NCI-H146 treated with DMSO at 0.1 percent for 48 hours (cell line): ENCODE data around the gene RPS15.

ENCODE experiments used
- DNase-seq: peaks from one replicate; lab custom pipeline; 2025; ENCODE audit not compliant: unreplicated experiment; lab: John Stamatoyannopoulos, UW

The RPS15 gene

DNA sequence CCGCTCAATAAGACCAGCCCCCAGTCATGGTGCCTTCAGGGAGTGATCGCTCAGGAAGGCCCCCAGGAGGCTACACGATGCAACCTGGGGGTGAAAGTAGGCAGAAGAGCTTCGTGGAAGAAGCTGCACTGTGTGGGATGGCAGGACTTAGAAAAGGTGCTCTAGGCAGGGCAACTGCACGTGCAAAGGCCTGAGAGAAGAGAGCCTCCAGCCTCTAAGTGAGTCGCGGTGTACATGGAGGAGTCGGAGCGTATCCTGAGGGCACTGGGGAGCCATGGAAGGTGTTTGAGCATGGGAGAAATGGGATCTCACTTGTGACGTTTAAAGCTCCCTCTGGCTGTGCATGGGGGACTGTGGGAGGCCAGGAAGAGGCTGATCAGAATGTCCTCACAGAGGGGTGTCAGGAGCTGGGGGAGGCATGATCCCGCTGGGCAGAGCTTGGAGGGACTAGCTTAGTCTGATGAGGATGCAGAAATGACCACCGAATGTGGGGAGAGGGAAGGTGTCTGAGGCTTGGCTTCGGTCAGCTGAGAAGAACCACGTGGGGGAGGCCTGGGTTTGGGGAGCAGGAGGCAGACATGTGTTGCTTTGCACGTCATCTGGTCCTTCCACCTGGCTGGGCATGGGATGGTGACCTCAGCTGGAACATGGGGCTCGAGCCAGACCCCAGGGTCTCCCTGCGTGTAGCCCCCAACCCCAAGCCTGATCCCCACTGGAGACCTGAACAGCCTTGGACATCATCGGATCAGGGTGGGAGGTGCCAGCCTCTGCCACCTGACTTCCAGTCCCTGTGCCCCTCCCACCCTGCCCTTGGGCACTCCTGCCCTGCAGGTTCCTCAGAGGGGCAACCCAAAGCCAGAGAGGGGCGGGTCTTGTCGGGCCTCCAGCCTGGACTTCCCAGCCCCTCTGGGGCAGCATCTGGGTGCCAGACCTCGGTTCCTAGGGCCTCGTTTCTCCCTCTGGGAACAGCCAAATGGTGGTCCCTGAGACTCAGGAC, 12.8 kb downstream of the RPS15 start:
- DNase-seq, result no peak

DNA sequence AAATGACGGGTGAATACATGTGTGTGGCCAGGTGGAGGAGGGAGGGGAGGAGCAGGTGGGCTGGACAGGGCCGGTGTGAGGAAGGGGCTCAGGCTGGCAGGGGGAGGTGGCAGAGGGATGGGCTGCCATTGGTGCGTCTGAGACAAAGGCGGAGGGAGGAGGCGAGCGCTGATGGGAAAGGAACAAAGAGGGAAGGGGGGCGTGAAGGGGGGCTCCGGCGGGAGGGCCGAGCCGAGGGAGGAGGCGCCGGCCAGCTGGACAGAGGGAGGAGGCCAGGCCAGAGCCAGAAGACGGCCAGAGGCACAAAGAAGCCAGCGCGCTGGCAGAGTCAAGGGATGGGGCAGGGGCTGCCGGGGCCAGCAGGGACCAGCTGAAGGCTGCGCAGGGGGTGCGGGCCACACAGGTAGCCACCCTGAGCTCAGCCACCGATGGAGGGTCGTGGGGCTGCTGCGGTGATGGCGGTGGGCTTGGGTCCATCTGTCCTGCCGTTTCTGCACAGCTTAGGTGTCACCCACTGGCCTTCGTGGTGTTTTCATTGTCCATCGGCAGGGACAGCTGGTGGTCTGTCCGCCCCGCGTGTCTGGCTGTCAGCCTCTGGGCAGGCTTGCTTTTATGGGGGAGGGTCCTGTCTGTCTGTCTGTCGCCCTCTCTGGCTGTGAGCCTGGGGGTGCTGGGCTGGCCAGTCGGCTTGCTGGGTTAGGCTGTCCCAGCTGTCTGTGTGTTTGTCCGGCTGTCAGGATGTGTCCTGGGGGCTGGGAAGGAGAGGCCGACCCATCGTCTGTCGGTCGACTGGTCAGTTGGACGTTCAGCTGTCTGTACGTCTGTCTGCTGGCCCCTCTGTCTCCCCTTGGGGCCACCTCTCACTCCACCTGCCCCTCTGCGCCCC, 14.0 kb downstream of the RPS15 start:
- no peak for DNase-seq

DNA sequence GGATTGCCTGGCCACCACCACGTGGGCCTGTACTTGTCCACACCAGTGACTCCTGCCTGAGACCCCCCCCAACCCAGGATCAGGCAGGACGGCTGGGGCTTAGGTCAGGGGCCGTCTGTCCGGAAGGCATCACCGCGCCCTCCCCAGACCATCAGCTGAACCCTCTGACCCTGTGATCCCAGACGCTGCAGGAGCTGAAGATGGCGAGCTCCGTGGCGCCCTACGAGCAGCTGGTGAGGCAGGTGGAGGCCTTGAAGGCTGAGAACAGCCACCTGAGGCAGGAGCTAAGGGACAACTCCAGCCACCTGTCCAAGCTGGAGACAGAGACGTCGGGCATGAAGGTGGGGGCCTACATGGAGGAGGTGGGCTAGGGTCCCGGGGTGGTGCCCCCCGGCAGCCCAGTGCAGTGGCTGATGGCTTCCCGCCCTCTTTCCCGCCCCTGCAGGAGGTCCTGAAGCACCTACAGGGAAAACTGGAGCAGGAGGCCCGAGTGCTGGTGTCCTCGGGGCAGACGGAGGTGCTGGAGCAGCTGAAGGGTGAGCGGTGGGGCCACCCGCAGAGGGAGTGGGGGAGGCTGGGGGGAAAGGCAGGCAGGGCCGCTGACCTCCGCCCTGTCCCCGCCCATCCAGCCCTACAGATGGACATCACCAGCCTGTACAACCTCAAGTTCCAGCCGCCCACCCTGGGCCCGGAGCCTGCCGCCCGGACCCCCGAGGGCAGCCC, 14.8 kb downstream of the RPS15 start:
- DNase-seq, result no peak

DNA sequence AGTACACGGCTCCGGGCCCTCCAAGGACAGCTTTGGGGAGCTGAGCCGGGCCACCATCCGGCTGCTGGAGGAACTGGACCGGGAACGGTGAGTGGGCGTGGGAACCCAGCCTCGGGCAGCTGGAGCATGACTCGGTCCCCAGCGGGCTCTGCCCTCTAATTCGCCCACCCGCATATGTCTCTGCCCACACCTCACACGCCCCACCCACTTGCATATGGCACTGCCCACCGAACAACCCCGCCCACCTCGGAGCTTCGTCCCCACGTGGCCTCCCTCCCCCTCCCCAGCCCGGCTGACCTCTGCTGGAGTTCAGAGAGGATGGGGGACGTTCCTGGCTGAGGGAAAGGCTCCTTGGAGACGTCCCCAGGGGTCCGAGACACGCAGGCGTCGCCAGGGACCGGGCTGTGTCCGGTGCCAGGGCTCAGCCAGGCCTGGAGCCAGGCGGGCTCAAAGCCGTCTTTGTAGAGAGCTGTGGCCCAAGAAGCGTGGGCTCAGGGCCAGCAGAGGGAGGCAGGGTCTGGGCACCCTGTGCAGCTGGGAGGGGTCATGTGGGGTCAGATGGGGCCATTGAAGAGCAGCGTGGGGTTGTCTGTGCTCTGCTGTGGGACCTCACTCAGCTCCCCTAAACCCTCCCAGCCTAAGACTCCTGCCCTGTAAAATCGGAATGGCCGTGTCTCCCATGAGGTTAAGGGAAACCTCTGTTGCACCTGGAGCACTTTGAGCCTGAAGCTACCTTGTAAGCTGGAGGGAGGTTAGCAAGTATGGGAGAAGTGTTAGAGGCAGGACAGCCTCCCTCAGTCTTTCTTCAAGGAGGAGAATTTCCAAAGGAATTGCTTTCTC, 15.5 kb downstream of the RPS15 start:
- no peak for DNase-seq

DNA sequence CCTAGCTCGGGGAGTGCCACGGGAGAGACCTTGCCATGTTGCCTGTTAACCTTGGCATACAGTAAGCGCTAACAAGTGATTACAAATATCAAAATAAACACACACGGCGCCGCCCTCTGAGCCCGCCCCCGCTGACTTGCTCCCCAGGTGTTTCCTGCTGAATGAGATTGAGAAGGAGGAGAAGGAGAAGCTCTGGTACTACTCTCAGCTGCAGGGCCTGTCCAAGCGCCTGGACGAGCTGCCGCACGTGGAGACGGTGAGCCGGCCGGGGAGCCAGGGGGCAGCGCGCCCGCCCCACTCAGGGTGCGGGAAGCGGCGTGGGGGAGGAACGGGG, 16.8 kb downstream of the RPS15 start:
- no peak for DNase-seq

DNA sequence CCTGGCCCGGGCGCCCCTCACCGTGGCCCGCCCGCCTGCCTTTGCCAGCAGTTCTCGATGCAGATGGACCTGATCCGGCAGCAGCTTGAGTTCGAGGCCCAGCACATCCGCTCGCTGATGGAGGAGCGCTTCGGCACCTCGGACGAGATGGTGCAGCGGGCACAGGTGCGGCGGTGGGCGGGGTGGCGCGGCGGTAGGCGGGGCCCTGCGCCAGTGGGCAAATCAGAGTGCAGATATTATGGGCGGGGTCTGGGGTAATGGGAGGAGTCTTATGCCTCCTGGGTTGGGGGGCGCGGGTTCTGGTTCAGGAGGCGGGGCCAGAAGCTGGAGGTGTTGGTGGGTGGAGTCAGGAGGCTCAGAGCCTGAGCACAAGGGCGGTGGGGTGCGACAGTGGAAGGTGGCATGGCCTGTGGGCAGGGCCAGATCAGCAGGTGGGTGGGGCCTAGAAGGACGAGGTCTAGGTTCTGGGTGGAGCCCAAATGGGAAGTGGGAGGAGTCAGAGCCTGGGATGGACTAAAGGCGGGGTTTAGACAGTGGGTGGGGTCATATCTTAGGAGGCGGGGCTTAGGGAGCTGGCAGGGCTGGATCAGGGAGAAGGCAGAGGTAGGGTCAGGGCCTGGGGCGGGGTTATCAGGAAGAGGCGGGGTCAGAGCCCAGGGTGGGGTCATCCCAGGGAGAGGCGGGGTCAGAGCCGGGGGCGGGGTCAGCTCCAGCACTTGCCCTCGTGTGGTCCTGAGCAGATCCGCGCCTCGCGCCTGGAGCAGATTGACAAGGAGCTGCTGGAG, 17.3 kb downstream of the RPS15 start:
- DNase-seq, result no peak

DNA sequence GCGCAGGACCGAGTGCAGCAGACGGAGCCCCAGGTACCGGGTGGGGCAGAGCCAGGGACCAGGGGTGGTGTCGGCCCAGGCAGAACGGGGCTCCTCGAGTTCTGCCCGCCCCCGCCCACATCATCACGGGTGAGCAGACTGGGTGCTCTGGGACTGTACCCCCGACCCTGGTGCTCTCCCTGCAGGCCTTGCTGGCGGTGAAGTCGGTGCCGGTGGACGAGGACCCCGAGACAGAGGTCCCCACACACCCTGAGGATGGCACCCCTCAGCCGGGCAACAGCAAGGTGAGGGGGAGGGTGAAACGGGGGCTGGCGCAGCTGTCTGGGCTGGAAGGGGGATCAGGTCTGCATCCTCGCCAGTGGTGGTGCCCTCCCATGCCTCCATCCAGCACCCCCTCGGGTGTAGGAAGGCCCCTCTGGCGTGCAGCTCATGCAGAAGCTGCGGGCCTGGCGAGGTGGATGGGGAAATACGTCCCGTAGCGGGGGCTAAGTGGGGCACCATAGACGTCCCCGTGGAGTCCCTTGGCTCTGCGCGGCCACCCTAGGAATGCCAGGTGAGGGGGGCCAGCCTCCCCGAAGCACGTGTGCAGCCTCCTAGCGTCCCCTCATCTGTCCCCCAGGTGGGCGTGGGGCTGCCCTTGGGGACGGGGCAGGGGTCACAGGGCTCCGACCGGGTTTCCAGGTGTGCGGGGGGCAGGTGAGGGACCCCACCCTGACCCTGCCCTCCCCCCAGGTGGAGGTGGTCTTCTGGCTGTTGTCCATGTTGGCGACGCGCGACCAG, 18.1 kb downstream of the RPS15 start:
- no peak for DNase-seq

DNA sequence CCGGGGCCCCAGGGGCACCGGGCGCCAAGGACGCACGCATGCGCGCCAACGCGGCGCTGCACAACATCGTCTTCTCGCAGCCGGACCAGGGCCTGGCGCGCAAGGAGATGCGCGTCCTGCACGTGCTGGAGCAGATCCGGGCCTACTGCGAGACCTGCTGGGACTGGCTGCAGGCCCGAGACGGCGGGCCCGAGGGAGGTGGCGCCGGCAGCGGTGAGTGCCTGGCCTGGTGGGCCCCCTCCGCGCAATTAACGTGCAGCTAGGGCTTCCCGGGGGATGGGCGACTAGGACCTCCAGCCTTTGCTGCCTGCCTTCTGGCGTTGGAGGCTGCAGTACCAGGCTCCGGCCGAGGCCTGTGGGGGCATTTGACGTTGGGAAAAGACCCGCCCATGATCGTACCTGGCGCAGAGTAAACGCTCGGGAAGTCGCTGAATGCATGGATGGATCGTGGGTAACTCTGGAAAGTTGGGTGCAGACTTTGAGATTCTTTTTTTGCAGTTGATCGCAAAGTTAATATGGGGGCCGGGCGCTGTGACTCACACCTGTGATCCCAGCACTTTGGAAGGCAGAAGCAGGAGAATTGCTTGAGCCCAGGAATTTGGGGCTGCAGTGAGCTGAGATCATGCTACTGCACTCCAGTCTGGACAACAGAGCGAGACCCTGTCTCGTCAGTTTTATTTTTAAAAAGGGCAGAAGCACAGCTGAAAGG, 19.0 kb downstream of the RPS15 start:
- no peak for DNase-seq

DNA sequence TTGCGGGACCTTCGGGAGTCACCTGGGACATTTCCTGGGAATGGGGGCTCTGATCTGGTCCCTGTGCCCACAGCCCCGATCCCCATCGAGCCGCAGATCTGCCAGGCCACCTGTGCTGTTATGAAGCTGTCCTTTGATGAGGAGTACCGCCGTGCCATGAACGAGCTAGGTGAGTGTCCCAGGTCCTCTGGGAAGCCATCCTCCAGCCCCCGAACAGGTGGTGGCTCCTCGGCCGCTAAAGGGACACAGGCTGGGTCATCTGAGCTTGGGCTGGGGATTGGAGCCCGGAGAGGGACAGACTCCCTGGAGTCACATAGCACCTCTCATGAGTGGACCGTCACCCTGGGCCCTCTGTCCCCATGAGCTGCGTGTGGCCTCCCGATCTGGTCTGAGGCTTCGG, 19.7 kb downstream of the RPS15 start:
- no peak for DNase-seq

DNA sequence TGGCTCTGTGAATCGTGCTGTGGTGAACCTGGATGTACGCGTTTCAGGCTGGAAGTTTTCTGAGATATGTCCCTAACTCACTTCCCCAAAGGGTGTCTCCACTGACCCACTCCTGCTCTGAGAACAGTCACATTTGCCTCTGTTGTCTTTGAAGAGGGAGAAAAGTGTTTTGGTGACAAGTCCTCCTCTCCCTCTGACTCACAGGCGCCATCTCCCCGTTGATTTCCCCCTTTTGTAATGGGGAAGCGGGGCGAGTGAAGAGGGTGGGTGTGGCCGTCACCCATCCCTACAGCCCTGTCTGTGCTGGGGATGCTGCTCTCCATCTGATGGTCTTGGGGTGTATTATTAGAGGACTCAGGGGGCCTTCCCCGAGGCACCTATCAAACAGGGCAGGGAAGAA, 21.3 kb downstream of the RPS15 start:
- DNase-seq, result no peak

DNA sequence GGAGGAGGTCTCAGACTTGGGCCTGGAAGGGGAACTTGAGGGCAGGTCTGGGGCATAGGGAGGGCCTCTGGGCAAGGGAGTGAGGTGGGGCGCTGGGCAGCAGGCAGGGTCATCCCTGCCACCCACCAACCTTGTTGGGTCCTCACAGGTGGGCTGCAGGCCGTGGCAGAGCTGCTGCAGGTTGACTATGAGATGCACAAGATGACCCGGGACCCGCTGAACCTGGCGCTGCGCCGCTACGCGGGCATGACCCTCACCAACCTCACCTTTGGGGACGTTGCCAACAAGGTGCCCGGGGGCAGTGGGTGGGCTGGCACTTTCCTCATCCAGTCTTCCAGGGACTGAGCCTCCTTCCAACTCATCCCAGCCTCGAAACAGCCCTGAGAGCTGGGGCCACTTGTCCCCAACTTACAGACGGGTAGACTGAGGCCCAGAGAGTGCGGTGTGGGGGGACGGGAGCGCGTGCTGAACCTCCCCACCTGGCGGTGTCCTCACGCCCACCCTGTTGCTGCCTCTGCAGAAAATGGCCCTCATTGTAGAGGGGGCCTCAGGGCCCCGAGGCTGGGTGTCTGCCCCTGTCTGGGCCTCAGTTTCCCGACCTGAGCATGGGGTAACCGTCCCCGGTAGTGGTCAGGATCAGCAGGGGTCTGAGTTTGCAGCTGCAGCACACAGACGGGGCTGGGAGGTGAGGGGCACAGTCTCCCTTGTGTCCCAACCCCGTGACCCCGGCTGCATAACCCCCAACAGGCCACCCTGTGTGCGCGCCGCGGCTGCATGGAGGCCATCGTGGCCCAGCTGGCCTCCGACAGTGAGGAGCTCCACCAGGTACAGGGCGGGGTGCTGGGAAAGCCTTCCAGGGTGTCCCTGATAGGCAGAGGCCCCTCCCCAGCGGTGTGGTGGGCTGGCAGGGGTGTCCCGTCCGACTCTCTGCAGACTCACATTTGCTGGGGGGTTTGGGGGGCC, 22.1 kb downstream of the RPS15 start:
- DNase-seq, result no peak

DNA sequence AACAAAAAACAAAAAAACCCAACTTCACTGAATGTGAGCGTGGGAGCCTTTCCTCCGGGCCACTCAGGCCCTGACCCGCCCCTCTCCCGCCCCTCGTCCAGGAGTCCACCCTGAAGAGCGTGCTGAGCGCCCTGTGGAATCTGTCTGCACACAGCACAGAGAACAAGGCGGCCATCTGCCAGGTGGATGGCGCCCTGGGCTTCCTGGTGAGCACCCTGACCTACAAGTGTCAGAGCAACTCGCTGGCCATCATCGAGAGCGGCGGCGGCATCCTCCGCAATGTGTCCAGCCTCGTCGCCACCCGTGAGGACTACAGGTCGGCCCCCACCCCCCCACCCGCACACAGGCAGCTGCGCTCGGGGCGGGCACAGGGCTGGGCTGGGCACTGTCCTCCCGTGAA, 23.7 kb downstream of the RPS15 start:
- DNase-seq, result no peak

DNA sequence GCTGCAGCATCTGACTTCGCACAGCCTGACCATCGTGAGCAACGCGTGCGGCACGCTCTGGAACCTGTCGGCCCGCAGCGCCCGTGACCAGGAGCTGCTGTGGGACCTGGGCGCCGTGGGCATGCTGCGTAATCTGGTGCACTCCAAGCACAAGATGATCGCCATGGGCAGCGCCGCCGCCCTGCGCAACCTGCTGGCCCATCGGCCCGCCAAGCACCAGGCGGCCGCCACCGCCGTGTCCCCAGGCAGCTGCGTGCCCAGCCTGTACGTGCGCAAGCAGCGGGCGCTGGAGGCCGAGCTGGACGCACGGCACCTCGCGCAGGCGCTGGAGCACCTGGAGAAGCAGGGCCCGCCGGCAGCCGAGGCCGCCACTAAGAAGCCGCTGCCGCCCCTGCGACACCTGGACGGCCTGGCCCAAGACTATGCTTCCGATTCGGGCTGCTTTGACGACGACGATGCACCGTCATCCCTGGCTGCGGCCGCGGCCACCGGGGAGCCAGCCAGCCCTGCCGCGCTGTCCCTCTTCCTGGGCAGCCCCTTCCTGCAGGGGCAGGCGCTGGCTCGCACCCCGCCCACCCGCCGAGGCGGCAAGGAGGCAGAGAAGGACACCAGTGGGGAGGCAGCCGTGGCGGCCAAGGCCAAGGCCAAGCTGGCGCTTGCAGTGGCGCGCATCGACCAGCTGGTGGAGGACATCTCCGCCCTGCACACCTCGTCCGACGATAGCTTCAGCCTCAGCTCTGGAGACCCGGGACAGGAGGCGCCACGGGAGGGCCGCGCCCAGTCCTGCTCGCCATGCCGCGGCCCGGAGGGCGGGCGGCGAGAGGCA, 27.2 kb downstream of the RPS15 start:
- no peak for DNase-seq

DNA sequence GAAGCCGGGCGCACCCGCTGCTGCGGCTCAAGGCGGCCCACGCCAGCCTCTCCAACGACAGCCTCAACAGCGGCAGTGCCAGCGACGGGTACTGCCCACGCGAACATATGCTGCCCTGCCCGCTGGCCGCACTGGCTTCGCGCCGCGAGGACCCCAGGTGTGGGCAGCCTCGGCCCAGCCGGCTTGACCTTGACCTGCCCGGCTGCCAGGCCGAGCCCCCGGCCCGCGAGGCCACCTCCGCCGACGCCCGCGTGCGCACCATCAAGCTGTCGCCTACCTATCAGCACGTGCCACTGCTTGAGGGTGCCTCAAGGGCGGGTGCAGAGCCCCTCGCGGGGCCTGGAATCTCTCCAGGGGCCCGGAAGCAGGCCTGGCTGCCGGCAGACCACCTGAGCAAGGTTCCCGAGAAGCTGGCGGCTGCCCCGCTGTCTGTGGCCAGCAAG, 27.8 kb downstream of the RPS15 start:
- no peak for DNase-seq

DNA sequence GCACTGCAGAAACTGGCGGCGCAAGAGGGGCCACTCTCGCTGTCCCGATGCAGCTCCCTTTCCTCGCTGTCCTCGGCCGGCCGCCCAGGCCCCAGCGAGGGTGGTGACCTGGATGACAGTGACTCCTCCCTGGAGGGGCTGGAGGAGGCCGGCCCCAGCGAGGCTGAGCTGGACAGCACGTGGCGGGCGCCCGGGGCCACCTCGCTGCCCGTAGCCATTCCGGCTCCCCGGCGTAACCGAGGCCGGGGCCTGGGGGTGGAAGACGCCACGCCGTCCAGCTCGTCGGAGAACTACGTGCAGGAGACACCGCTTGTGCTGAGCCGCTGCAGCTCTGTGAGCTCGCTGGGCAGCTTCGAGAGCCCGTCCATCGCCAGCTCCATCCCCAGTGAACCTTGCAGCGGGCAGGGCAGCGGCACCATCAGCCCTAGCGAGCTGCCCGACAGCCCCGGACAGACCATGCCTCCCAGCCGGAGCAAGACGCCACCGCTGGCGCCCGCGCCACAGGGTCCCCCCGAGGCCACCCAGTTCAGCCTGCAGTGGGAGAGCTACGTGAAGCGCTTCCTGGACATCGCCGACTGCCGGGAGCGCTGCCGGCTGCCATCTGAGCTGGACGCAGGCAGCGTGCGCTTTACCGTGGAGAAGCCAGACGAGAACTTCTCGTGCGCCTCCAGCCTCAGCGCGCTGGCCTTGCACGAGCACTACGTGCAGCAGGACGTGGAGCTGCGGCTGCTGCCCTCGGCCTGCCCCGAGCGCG, 28.4 kb downstream of the RPS15 start:
- no peak for DNase-seq

DNA sequence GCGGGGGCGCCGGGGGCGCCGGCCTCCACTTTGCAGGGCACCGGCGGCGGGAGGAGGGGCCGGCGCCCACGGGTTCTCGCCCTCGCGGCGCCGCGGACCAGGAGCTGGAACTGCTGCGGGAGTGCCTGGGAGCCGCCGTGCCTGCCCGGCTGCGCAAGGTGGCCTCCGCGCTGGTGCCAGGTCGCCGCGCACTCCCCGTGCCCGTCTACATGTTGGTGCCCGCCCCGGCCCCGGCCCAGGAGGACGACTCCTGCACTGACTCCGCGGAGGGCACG, 29.0 kb downstream of the RPS15 start:
- no peak for DNase-seq
